ACHN (cell line): Measurements from ENCODE around the gene BMP10.

Experiments used
- DNase-seq: peaks from one replicate; pipeline ENCODE4 v3.0.0-alpha.2; 2015
- in situ Hi-C: cut with HindIII; loops from 2 replicates; pipeline ENCODE4 v1.10.0; 2017; ENCODE audit warnings: low sequenced_read_pairs, low pct_ligation_motif_present, low pct_unique_long_range_greater_than_20kb

Gene BMP10

GRCh38 chr2:68832233-68832869 lies 38.8 kb downstream of the BMP10 start:
- in situ Hi-C loops = no loop called here
- peak; percentile 48 for DNase-seq

GRCh38 chr2:68831686-68832232 lies 39.4 kb downstream of the BMP10 start:
- in situ Hi-C loops = no loop called here
- peak; percentile 10 for DNase-seq

- DNase-seq = no peak
- in situ Hi-C loops = no loop called here
Observed at GRCh38 chr2:68829749-68830148, 41.4 kb downstream of the BMP10 start.

- peak; percentile 86 for DNase-seq
- in situ Hi-C loops = no loop called here
Observed at GRCh38 chr2:68828887-68829708, 42.1 kb downstream of the BMP10 start.

GRCh38 chr2:68827666-68828065 lies 43.5 kb downstream of the BMP10 start:
- DNase-seq = no peak
- in situ Hi-C loops = no loop called here

GRCh38 chr2:68825866-68826265 lies 45.3 kb downstream of the BMP10 start:
- DNase-seq = no peak
- in situ Hi-C loops = no loop called here

GRCh38 chr2:68824831-68825230 lies 46.4 kb downstream of the BMP10 start:
- DNase-seq = peak; percentile 10
- in situ Hi-C loops = no loop called here

- no peak for DNase-seq
- in situ Hi-C loops = no loop called here
Observed at GRCh38 chr2:68822207-68822872, 48.9 kb downstream of the BMP10 start.

GRCh38 chr2:68819556-68819955 lies 51.6 kb downstream of the BMP10 start:
- in situ Hi-C loops = no loop called here

GRCh38 chr2:68817306-68817705 lies 53.9 kb downstream of the BMP10 start:
- DNase-seq = no peak
- in situ Hi-C loops = no loop called here

More at GRCh38 chr2:68819556-68819955, 51.6 kb downstream of the BMP10 start:
- DNase-seq = no peak
